Tongue (tissue), 2 donors: ENCODE measurements around the gene MAOA. TPM values are rescaled to one million over a fixed set of nuclear protein-coding genes. Genes with fewer than 3 reads are reported as not detected.
"Not testable (repeated sequence)": the region's sequence is repeated elsewhere in the genome, so short reads cannot be mapped to it uniquely, and the experiment has no call there.

Experiments
- DNase-seq: peaks from one replicate; pipeline ENCODE4 v3.0.0-alpha.2; 2015
- total RNA-seq: library from RNA; depleted of rRNA; stranded (reverse); fragments of >200 nt; gene quantifications from one replicate; pipeline ENCODE4 v1.2.3, GENCODE V29; 2014

Gene MAOA
- 10.8 TPM for total RNA-seq

GRCh38 chrX:43656005-43656494 lies at the start of gene MAOA:
Gene MAOA (plus strand): TSS chrX:43656299. CDS start chrX:43656342, 43 bp downstream.
- peak; percentile 44 for DNase-seq

GRCh38 chrX:43612400-43612799 lies 43.7 kb upstream of the MAOA start:
- no peak for DNase-seq

GRCh38 chrX:43615660-43616059 lies 40.4 kb upstream of the MAOA start:
- DNase-seq, result no peak

DNA sequence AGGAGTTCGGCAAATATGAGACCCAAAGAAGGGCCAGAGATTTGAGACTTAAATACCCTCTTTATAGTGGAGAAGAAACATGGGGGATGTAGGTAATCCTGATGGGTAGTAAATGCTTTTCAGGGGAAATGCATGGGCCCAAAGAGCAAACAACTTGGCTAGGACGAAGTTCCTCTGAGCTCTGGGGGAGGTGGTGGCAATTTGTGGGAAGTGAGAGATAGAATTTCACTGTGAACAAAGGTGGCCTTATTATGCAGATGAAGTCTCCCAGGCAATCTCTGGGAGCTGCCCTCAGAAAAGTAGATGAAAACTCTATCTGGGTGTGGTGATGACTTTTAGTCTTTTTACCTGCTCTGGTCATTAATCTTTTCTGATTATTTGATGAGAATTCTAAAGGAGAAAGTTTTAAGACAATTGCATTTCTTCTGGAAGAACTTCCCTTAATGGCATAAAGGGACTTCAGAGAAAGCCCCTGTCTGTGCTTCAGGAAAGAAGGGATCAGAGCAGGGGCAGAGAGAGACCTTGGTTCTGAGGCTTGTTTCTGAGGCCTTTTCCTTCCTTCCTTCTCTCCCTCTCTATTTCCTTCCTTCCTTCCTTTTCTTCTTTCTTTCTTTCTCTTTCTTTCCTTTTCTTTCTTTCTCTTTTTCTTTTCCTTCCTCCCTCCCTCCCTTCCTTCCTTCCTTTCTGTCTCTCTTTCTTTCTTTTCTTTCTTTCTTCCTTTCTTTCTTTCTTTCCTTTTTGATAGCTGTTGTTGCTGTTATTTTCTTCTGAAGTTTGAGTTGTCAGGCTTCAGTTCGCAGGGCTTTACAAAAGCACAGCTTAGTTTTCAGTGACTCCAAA lies 37.5 kb upstream of the MAOA start:
- DNase-seq, result no peak

GRCh38 chrX:43619861-43620260 lies 36.2 kb upstream of the MAOA start:
- DNase-seq, result not testable (repeated sequence)

GRCh38 chrX:43627147-43627546 lies 29.0 kb upstream of the MAOA start:
- DNase-seq, result no peak

DNA sequence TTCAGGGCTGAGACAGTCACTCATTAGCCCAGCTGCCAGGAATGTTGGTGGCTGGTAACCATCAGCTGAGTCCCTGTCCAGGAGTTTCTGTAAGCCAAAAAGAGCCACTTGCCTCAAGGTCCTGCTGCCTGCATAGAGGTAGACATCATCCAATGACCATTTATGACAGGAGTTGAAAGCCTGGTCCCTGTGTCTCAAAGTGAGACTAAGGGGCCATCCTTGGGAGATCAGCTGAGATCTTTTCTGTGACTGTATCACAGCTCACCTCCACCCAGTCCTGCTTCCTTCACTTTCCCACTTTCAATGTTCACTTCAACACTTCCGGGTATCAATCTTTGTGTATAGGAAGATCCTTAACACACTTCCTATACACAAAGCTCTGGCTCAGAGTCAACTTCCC lies 28.4 kb upstream of the MAOA start:
- no peak for DNase-seq

GRCh38 chrX:43629229-43629628 lies 26.9 kb upstream of the MAOA start:
- DNase-seq, result no peak

DNA sequence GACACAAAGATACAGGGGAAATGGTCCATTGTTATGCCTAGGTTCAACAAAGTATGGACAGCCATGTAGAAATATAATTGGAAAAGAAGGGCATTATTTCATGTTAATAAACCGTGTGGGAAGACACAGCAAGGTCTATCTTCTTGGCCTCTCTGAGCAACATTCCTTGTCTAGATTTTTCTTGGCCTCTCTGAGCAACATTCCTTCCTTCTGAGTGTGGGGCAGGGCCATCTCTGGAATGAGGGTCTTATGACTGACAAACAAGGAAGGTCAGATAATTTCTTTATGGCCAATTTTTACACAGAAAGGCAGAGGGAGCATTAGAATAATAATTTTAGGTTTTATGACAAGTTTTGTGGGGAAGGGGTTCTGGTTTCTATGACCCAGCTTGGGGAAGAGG lies 24.3 kb upstream of the MAOA start:
- no peak for DNase-seq

- DNase-seq, result no peak
These were observed 23.0 kb upstream of the MAOA start for GRCh38 chrX:43633081-43633480.

GRCh38 chrX:43633757-43634156 lies 22.3 kb upstream of the MAOA start:
- no peak for DNase-seq

DNA sequence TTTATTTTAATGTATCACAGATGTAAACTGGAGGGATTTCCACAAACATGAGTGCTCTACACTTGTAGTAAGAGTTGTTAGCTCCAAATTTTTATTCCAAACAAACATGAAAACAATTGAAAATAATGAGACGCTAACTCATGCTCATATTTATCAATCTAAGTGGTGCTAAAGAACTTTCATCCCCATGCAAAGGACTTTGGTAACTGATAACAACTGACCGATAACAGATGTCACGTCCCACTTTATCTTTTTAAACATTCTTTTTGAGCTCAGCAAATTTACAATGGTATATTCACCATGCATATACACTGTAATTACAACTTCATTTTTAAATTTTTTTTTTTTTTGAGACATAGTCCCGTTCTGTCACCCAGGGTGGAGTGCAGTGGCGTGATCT lies 15.6 kb upstream of the MAOA start:
- no peak for DNase-seq

GRCh38 chrX:43641691-43642090 lies 14.4 kb upstream of the MAOA start:
- DNase-seq, result no peak

DNA sequence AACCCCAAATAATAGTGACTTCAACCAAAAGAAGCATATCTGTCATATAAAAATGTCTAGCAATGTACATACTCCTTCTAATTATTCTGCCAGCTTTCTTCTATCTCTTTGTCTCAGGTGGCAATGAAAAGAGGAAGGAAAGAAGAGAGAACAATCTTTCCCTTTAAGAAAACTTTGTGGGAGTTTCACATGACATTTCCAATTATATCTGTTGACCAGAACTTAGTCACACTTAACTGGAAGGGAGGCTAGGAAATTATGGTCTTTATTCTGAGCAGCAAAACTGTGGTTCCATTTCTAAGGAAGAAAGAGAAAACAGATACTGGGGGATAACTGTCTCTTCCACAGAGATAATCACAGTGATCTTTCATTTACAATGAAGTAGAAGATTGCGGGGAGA lies 12.9 kb upstream of the MAOA start:
- no peak for DNase-seq

DNA sequence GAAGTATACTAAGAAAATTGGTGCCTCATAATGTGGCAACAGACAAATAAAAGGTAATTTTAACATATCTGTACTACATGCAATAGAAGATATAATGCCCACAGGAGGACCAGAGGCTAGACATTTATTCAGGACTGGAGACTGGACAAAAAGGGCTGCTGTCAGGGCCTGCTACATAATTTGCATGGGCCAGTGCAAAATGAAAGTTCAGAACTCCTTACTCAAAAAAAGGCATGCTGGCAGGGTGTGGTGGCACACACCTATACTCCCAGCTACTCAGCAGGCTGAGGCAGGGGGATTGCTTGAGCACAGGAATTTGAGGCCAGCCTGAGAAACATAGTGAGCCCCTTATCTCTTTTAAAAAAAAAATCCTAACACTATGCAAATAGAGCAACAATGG lies 12.4 kb upstream of the MAOA start:
- DNase-seq, result no peak

DNA sequence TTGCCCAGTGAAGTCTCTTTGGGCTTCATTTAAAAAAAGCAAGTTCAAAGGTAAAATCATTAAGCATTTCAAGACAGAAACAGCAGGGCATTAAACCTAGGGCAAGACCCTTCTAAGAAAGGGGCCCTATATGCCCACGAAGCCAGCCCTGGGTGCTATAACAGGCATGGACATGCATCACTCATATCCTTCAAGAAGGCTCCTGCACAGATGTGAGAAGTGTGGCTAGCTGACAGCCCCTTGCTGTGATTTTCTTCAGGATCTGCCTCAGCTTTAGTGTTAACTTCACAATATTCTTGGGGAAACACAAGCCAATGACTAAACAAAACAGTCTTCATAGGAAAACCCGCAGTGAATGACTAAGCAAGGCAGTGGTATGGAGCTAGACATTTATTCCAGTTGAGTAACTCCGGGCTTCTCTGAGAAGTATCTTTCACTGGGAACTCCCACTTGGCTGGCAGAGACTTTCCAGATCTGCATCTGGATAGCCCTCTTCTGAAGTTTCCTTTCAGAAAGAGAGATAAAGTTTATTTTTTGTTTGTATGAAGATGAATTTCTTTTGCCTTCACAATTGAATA lies 11.9 kb upstream of the MAOA start:
- no peak for DNase-seq

- no peak for DNase-seq
These were observed 9.3 kb upstream of the MAOA start for GRCh38 chrX:43646800-43647199.

DNA sequence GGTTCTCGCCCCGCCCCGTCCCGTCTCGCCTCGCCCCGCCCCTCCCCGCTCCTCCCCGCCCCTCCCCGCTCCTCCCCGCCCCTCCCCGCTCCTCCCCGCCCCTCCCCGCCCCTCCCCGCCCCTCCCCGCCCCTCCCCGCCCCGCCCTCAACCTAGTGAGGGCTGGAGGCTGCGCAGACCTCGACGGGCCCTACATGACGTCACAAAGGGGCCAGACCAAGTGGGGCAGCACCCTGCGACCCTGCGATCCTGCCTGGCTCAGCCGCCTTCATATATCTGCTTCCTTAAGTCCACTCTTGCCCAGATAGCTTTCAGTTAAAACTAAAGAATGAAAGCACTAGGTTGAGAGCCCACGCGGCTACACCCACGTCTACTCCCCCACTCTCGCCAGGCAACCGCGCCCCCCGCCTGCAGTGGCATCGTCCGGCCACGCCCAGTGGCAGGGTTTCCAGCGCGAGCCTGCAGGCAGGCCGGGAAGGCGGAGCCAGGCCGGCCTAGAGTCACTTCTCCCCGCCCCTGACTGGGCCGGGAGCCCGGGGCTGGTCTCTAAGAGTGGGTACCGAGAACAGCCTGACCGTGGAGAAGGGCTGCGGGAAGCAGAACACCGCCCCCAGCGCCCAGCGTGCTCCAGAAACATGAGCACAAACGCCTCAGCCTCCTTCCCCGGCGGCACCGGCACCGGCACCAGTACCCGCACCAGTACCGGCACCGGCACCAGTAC lies 1.5 kb upstream of the MAOA start:
- DNase-seq, result peak; percentile 95

DNA sequence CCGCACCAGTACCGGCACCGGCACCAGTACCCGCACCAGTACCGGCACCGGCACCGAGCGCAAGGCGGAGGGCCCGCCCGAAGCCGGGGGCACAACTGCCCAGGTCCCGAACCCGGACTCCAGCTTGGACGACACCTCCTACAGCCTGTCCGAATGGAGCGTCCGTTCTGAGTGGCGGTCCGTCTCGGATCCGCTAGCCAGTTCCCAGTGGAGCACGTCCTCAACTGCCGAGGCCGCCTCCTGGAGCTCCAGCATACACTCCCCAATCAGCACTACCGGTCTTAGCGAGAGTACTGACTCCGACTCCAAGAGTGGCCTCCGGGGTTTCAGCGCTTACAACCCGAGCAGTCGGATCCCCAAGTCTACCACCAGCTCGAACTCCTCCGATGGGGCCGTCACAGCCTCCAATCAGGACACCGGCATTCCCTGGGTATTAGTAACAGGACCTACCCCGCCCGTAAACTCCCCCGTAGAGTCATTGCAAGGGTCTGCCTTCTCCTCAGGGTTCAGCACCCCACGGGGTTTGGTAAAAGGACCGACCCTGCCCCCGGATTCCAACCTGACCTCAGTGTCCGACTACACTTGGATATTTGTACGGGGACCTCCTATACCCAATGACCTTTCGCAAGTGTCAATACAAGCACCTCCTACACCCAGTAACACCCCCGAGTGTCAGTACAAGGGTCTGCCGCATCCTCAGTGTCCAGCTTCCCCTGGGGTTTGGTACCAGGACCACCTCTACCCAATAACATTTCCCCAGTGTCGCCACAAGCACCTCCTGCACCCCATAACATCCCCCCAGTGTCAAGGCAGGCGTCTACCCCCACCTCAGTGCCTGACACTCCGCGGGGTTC lies 721 bp upstream of the MAOA start:
- DNase-seq, result peak; percentile 35

GRCh38 chrX:43657671-43658070 lies 1.6 kb downstream of the MAOA start:
- no peak for DNase-seq

GRCh38 chrX:43661521-43662240 lies 5.6 kb downstream of the MAOA start:
- no peak for DNase-seq

DNA sequence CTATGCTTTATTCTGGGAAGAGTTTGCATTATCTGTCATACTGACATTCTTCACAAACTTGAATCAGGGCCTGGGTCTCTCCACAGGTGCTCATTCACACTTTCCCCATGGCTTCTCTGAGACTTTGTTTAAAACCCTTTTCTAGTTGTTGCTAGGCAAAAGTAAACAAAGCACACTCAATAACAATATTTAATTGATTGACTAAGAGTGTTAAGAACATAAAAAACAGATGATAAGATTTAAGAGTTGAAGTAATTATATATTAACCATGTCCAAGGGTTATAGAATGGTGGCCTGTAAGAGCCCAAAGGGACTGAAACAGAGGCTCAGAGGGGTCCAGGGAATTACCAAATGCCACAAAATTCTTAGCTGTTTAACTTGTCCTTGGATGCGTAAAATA lies 7.1 kb downstream of the MAOA start:
- no peak for DNase-seq
